ENCODE results near the gene NR1D1.

NR1D1 gene

DNA sequence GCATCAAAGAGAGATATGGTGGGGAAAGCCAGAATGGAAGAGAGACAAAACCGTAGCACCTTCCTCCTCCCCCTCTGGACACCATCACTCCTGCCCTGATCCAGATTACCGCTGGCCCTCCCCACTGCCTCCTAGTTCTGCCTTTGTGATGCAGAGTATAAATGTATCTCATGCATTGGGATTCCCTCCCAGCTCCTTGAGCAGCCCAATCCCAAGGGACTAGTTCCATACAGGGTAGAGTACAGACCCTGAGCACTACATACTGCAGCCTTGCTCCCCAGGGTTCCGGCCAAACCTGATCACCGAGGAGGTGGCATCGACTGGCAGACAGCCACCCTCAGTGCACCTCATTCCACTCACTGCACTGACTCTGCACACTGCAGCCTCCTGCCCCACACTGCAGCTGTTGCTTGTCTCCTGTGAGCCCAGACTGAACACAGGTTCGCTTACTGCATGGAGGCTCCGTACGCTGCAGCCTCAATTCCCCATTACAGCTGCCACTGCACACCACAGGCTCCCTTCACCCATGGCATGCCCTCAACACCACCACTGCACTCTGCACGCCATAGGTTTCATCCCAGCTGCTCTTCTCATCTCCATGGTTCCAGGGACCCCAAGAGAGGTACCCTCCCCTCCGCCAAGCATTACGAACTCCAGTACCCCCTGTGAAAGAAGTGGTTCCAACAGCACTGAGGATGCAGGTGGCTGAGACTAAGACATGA is 39.3 kb downstream of the NR1D1 start:
- no peak for DNase-seq

DNA sequence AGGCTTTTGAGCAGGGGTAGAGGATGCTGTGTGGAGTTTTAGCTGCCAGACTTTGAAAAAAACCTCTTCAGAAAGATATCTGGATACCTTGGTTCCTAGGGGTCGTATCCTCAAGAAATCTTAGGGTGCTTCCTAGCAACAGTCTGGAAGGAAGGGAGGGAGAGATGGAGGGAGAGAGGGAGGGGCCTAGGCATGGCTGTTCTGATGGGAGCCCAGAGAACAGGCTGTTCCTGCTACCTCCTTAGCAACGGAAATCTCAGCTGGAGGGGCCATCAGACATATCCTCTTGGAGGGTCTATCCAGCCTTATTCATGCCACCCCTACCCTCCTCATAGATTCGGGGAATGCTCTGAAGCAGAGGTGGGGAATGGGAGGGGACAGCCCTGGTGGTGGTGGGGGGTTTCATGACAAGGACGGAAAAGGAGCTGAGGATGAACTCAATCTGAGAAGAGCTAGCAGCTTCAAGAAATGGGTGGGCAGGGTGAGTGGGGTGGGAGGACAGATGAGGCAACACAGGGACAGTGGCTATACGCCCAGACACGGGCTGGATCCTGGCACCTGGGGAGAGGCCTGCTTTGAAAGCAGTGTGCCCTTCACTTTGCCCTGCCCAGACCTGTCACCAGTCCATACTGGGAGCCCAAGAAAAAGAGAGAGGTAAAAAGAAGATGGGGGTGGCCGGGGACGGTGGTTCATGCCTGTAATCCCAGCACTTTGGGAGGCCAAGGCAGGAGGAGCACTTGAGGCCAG is 40.5 kb downstream of the NR1D1 start:
- DNase-seq: no peak

DNA sequence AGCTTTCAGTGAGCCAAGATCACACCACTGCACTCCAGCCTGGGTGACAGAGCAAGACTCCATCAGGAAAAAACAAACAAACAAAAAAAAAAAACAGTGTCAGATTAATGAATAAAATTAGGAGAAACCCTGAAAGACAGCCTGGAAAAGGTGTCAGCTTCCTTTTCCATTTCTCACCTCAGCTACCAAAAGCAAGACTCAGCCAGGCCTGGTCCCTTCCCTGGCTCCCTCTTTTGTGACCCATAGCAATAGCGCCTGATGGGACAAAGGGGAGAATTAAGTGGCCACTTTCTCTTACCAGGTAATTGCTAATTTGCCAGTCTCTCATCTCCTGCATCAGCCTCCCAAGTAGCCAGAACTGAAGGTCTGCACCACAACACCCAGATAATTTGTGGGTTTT is 41.5 kb downstream of the NR1D1 start:
- DNase-seq: no peak

DNA sequence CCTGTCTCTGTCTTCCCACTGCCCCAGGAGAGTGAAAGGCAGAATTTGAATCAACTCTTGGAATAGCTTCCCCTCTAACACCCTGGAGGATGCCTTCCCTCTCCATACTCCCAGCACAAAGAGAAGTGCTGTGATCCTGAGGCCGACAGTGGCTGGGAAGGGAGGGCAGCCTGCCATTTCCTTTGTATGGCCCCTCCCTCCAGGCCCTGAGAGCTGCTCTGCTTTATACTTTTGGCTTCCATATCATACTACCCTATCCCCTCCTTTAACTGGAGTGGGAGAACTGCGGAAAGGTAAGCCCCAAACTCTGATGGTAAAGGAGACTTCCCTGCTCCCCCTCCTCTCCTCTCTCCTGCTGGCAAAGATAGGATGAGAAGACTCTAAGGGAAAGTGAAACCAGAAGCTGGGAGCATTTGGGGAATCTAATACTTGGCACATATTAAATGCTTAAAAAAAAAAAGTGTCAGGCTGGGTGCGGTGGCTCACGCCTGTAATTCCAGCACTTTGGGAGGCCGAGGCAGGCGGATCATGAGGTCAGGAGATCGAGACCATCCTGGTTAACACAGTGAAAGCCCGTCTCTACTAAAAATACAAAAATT is 42.1 kb downstream of the NR1D1 start:
- no peak for DNase-seq

DNA sequence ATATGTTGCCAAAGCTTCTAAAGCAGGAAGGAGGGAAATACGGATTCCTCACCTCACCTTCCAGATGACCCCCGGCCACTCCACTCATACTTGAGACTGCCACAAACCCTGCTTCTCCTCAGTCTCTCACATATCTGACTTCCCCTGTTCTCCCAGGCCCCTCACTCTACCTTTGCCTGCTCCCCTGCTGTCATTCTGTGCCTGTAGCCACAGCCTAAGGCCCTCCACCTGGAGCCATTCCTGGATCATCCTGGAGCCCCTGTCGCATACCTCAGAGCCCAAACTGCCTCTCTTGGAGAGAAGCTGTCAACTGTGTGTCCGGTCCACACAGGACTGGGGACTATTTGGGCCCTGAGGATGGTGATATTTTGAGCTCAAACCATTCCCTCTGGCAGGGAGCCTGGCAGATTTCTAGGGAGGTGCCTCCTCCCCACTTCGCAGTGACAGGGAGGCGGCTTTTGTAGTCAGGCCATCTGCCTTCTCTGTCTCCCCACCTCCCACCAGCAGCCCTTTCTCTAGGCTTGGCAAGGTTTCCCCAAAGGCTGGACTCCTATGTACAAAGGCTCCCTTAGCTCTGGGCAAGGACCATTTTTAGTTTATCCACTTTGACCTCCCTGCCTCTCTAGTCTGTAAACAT is 43.9 kb downstream of the NR1D1 start:
- DNase-seq: no peak
